K562 (cell line): ENCODE measurements around the gene SNX15. TPM values are rescaled to one million over a fixed set of nuclear protein-coding genes. Genes with fewer than 3 reads are reported as not detected.
A peak's percentile ranks its signal among the peaks of the same experiment; 100 is the strongest.

Source experiments
- ATF2 ChIP-seq: sonication (generic); formaldehyde crosslinking; IDR thresholded peaks from 2 replicates; pipeline ENCODE4 v1.8.1; 2022; ENCODE audit warnings: missing genetic modification reagents
- BRD4 ChIP-seq: fragments of 200-600 bp; sonication (generic); IDR thresholded peaks from 2 replicates; pipeline ENCODE4 v1.6.1; 2017; ENCODE audit warnings: inconsistent platforms
- CTCFL ChIP-seq: IDR thresholded peaks from 2 replicates; pipeline ENCODE4 v1.6.1; 2011; ENCODE audit warnings: borderline replicate concordance, low read depth, mild to moderate bottlenecking, moderate library complexity, low read length; ENCODE audit not compliant: insufficient read depth, poor library complexity, severe bottlenecking
- ETS2 ChIP-seq: IDR thresholded peaks from 2 replicates; pipeline ENCODE4 v1.6.1; 2016; ENCODE audit warnings: borderline replicate concordance, missing genetic modification characterization, mild to moderate bottlenecking, moderate library complexity, missing compliant biosample characterization; ENCODE audit not compliant: poor library complexity, severe bottlenecking
- GTF2A2 ChIP-seq: IDR thresholded peaks from 2 replicates; pipeline ENCODE4 v1.6.1; 2016; ENCODE audit warnings: mild to moderate bottlenecking, missing genetic modification characterization, missing compliant biosample characterization
- KHSRP ChIP-seq: fragments of 450-650 bp; IDR thresholded peaks from 2 replicates; pipeline ENCODE4 v1.6.1; 2017
- NKRF ChIP-seq: fragments of 450-650 bp; IDR thresholded peaks from 2 replicates; pipeline ENCODE4 v1.6.1; 2016; ENCODE audit warnings: borderline replicate concordance
- POU5F1 ChIP-seq: fragments of 150-350 bp; IDR thresholded peaks from 2 replicates; pipeline ENCODE4 v1.6.1; 2014; ENCODE audit warnings: borderline replicate concordance, low read length, low read depth, mild to moderate bottlenecking; ENCODE audit not compliant: partially characterized antibody
- RREB1 ChIP-seq: fragments of 250-450 bp; sonication (Bioruptor Pico); IDR thresholded peaks from 2 replicates; pipeline ENCODE4 v1.4.0; 2020
- SRSF1 ChIP-seq: fragments of 200-400 bp; formaldehyde crosslinking; IDR thresholded peaks from 2 replicates; pipeline ENCODE4 v1.6.1; 2017; ENCODE audit warnings: mild to moderate bottlenecking, low read depth, low read length, moderate library complexity
- TRIM24 ChIP-seq, 2 experiments: fragments of 450-650 bp; IDR thresholded peaks; 2 replicates each; pipeline ENCODE4 v1.6.1; 2016
- ZFP91 ChIP-seq: sonication (generic); formaldehyde crosslinking; IDR thresholded peaks from 2 replicates; pipeline ENCODE4 v1.8.0; 2022; ENCODE audit warnings: mild to moderate bottlenecking, missing genetic modification reagents
- ZNF12 ChIP-seq: sonication (generic); formaldehyde crosslinking; IDR thresholded peaks from 2 replicates; pipeline ENCODE4 v1.4.0; 2020; ENCODE audit warnings: mild to moderate bottlenecking, missing genetic modification reagents
- polyA plus RNA-seq, 8 experiments: library from polyadenylated mRNA; depleted of rRNA in 4 of 8; stranded (reverse) in 5 of 8; unstranded in 3 of 8; fragments of >200 nt; fragmentation: Nextera tagmentation in 2 of 8; fragmentation: Illumina TruSeq in 1 of 8; extraction: Ambion mirVana in 2 of 8; extraction: Trizol in 1 of 8; gene quantifications; 2 replicates each; pipeline versions ENCODE4 v1.2.1 to v1.2.3, GENCODE V29; 2011 to 2014; ENCODE audit warnings: inconsistent platforms in 1 of 8, missing spikeins in 1 of 8
- total RNA-seq, 7 experiments: library from RNA; depleted of rRNA in 6 of 7; stranded (reverse); fragments of >200 nt in 6 of 7; fragmentation: Illumina TruSeq in 2 of 7; extraction: Trizol in 2 of 7; gene quantifications; 2 replicates each; pipeline versions ENCODE4 v1.2.1 to v1.2.3, GENCODE V29; 2011 to 2021; ENCODE audit warnings: low replicate concordance in 1 of 7

The SNX15 gene
- total and polyA plus RNA-seq, 9 of the 15 experiments (the other 6 are each of a cell fraction or from before 2014, with no cell fraction given), result 1.8 to 27.8 (median 15.2) TPM

GRCh38 chr11:65027213-65028067 lies at the start of gene SNX15 (continued):
- TF ChIP-seq POU5F1 (no peak), ETS2 (tag) (no peak), KHSRP (no peak), ZFP91 (CRISPR knock-in tag) (no peak), SRSF1 (no peak), CTCFL (peak; percentile 86), ZNF12 (CRISPR knock-in tag) (no peak), GTF2A2 (tag) (no peak), RREB1 (CRISPR knock-in tag) (no peak), BRD4 (no peak), NKRF (peak; percentile 91), TRIM24 (IDR thresholded peaks at IDR 0.05) (0 out of 4 replicates have a peak, but pooled peaks of 1 of the 2 experiments have one; percentile 32), ATF2 (CRISPR knock-in tag) (no peak)
